Thoracic aorta (tissue), 2 donors: Measurements from ENCODE around the gene TFPI2. TPM values are rescaled to one million over a fixed set of nuclear protein-coding genes. Genes with fewer than 3 reads are reported as not detected.

Experiments used
- ATAC-seq: fragments of 150-250 bp; one replicate; pipeline ENCODE4 v1.8.0; 2017; ENCODE audit warnings: low read depth; ENCODE audit not compliant: insufficient number of reproducible peaks, low FRiP score
- DNase-seq: peaks from one replicate; pipeline ENCODE4 v3.0.0-alpha.2; 2020; ENCODE audit warnings: low spot score
- H3K27ac ChIP-seq, 2 donors: fragments of 200-600 bp; sonication (generic); 1 replicate in 1 of 2; 2 replicates in 1 of 2; pipeline ENCODE4 v1.5.1; 2016; ENCODE audit warnings: mild to moderate bottlenecking in 2 of 2, moderate library complexity in 2 of 2
- H3K27me3 ChIP-seq: fragments of 200-600 bp; sonication (generic); replicated peaks from 2 replicates; pipeline ENCODE4 v1.6.0; 2016; ENCODE audit warnings: mild to moderate bottlenecking; ENCODE audit not compliant: insufficient read depth
- H3K36me3 ChIP-seq: fragments of 200-600 bp; sonication (generic); one replicate; pipeline ENCODE4 v1.5.1; 2016
- H3K4me1 ChIP-seq, 2 donors: fragments of 200-600 bp; sonication (generic); 1 replicate in 1 of 2; 2 replicates in 1 of 2; pipeline versions ENCODE4 v1.5.1 to v1.6.0; 2016; ENCODE audit warnings: low read depth in 2 of 2, mild to moderate bottlenecking in 1 of 2; ENCODE audit not compliant: control insufficient read depth in 1 of 2
- H3K4me3 ChIP-seq: fragments of 200-600 bp; sonication (generic); 2 replicates; pipeline ENCODE4 v1.5.1; 2016; ENCODE audit warnings: mild to moderate bottlenecking
- H3K9me3 ChIP-seq: fragments of 200-600 bp; sonication (generic); 2 replicates; pipeline ENCODE4 v1.5.1; 2016
- CTCF ChIP-seq: fragments of 200-600 bp; sonication (generic); IDR thresholded peaks from one replicate; pipeline ENCODE4 v1.5.1; 2019; ENCODE audit warnings: antibody characterized with exemption
- total RNA-seq, 2 donors: library from RNA; depleted of rRNA; stranded (reverse); fragments of >200 nt; gene quantifications; one replicate each; pipeline versions ENCODE4 v1.1.0 to v1.2.3, GENCODE V29; 2016

Gene TFPI2
- total RNA-seq, 2 donors from 2014 or later: 19.8 to 23.7 TPM

GRCh38 chr7:93862651-93863050 lies 27.9 kb downstream of the TFPI2 start:
- ATAC-seq (no peak), DNase-seq (no peak)
- H3K27me3 ChIP-seq: no peaks in the 10 kb centered on the region
- no peak for TF ChIP-seq CTCF
- no peak overlapping the region for H3K4me3 ChIP-seq
- H3K4me1 ChIP-seq: no peaks in the 10 kb centered on the region
- no peaks in the 10 kb centered on the region for H3K36me3 ChIP-seq
- H3K9me3 ChIP-seq: no peaks in the 10 kb centered on the region
- H3K27ac ChIP-seq: no peak overlapping the region

- no peak overlapping the region for H3K27ac ChIP-seq
- H3K9me3 ChIP-seq: no peaks in the 10 kb centered on the region
- no peaks in the 10 kb centered on the region for H3K27me3 ChIP-seq
- TF ChIP-seq CTCF: peak; percentile 28
- ATAC-seq (no peak), DNase-seq (no peak)
- H3K4me1 ChIP-seq: no peaks in the 10 kb centered on the region
- no peaks in the 10 kb centered on the region for H3K36me3 ChIP-seq
- no peak overlapping the region for H3K4me3 ChIP-seq
Measured at GRCh38 chr7:93861325-93861949, 29.1 kb downstream of the TFPI2 start.

GRCh38 chr7:93860261-93860660 lies 30.3 kb downstream of the TFPI2 start:
- ATAC-seq (no peak), DNase-seq (no peak)
- Histone ChIP-seq H3K36me3 (no peaks in the 10 kb centered on the region), H3K9me3 (no peaks in the 10 kb centered on the region), H3K27ac (no peak overlapping the region), H3K4me1 (no peaks in the 10 kb centered on the region), H3K27me3 (no peaks in the 10 kb centered on the region), H3K4me3 (no peak overlapping the region)
- no peak for TF ChIP-seq CTCF

GRCh38 chr7:93858857-93859256 lies 31.7 kb downstream of the TFPI2 start:
- DNase-seq (no peak), ATAC-seq (no peak)
- Histone ChIP-seq H3K36me3 (no peaks in the 10 kb centered on the region), H3K27me3 (no peaks in the 10 kb centered on the region), H3K4me3 (no peak overlapping the region), H3K4me1 (no peaks in the 10 kb centered on the region), H3K27ac (no peak overlapping the region), H3K9me3 (no peaks in the 10 kb centered on the region)
- no peak for TF ChIP-seq CTCF

GRCh38 chr7:93856323-93856722 lies 34.2 kb downstream of the TFPI2 start:
- Histone ChIP-seq H3K36me3 (no peaks in the 10 kb centered on the region), H3K4me1 (peaks cover 0 to 7% of the 10 kb centered on the region in 2 donors), H3K27ac (no peak overlapping the region), H3K4me3 (no peak overlapping the region), H3K9me3 (no peaks in the 10 kb centered on the region), H3K27me3 (no peaks in the 10 kb centered on the region)
- DNase-seq: no peak
- no peak for TF ChIP-seq CTCF
- no peak for ATAC-seq
